ENCODE data around the gene GPHN.

The GPHN gene

GRCh38 chr14:66831173-66831572 lies 323.2 kb downstream of the GPHN start:
- TF ChIP-seq CTCF (IDR thresholded peaks at IDR 0.05) = no peak

- TF ChIP-seq CTCF (IDR thresholded peaks at IDR 0.05) = no peak
These were observed 325.9 kb downstream of the GPHN start for GRCh38 chr14:66833816-66834215.

- TF ChIP-seq CTCF (IDR thresholded peaks at IDR 0.05) = no peak
These were observed 335.1 kb downstream of the GPHN start for GRCh38 chr14:66842911-66843512.

- TF ChIP-seq CTCF (IDR thresholded peaks at IDR 0.05) = no peak
These were observed 342.4 kb downstream of the GPHN start for GRCh38 chr14:66850258-66850888.

GRCh38 chr14:66853311-66853710 lies 345.4 kb downstream of the GPHN start:
- TF ChIP-seq CTCF (IDR thresholded peaks at IDR 0.05) = no peak

GRCh38 chr14:66857867-66858266 lies 349.9 kb downstream of the GPHN start:
- no peak for TF ChIP-seq CTCF (IDR thresholded peaks at IDR 0.05)

GRCh38 chr14:66859063-66859671 lies 351.2 kb downstream of the GPHN start:
- TF ChIP-seq CTCF (IDR thresholded peaks at IDR 0.05) = no peak
